GM12873 (cell line): ENCODE measurements around the gene GAS7.

ENCODE experiments used
- CTCF ChIP-seq: IDR thresholded peaks from 2 replicates; pipeline ENCODE4 v1.5.1; 2012; ENCODE audit warnings: low read depth, mild to moderate bottlenecking, moderate library complexity, low read length, control low read depth; ENCODE audit not compliant: insufficient read depth; ENCODE audit errors: missing control alignments

The GAS7 gene

GRCh38 chr17:9937241-9937761 lies 261.1 kb downstream of the GAS7 start:
- TF ChIP-seq CTCF = no peak

DNA sequence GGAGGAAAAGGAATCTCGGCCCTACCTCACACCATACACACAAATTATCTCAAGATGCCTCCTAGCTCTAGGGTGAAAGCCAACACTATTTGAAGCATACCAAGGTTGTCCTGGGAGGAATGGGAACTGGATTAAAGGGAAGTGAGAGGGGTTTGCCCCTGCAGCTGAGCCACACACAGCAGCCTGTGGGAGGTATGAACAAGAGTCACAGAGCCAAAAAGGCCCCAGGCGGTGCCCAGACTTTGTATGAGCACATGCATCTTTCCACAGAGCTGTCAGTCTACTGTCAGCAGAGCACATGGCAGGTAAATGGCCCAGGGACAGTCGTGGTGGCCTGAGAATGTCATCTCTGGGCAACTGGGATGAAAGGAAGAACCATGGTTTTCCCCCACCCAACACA lies 262.3 kb downstream of the GAS7 start:
- no peak for TF ChIP-seq CTCF

GRCh38 chr17:9935408-9935807 lies 263.0 kb downstream of the GAS7 start:
- no peak for TF ChIP-seq CTCF

DNA sequence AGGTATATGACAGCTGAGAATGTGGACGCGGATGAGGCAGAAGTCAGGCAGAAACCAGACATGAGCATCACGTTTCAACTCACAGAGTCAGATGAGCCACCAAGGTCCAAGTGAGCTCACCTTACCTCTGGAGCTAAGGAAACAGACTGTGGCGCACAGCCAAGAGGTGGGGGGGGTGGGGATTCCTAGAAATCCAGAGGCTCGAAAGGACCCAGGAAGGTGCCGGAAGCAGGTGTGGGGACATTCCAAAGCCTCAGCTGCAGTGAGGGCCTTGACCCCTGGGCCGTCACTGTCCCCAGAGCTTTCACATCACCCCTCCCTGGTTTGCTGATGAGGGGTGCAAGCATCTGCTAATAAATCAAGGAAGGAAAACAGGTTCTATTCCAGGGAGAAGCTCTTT lies 264.1 kb downstream of the GAS7 start:
- no peak for TF ChIP-seq CTCF

- no peak for TF ChIP-seq CTCF
Observed at GRCh38 chr17:9932491-9932890, 265.9 kb downstream of the GAS7 start.

GRCh38 chr17:9931144-9931741 lies 267.2 kb downstream of the GAS7 start:
- no peak for TF ChIP-seq CTCF

DNA sequence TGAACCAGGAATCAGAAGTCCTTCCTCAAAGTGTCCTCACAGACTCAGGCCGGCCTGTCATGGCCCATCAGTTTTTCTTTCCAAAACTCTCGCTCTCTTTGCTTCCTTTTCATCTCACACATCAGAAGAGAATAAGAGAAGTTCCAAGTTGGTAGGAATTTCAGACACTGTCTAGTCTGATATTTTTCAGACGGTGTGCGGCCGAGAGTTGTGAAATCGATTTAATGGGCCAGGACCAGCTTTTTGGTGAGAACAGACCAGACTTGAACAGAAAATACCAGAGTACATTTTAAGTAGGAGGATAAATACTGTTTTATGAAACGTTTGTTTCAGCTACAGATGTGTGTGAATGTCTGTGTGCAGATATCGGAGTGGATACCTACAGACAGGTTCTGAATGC lies 268.5 kb downstream of the GAS7 start:
- no peak for TF ChIP-seq CTCF
